ENCODE results near the gene FAM184B. TPM values are rescaled to one million over a fixed set of nuclear protein-coding genes. Genes with fewer than 3 reads are reported as not detected.

FAM184B gene
- polyA plus RNA-seq, 2 of the 4 experiments (the other 2 are of a cell fraction) = not detected

- Histone ChIP-seq H3K27ac (no peak overlapping the region), H3K4me2 (no peak overlapping the region), H3K4me3 (no peak overlapping the region), H3K4me1 (no peaks in the 10 kb centered on the region), H3K9me3 (no peaks in the 10 kb centered on the region)
- POLR2A ChIA-PET = no interaction called here
- ATAC-seq (no peak), FAIRE-seq (no peak), DNase-seq (ENCODE audit: low read depth in 1 of 2, low spot score in 1 of 2) (no peak)
- 41% methylated on average over 8 of the region's 9 CpGs for WGBS (ENCODE audit: missing lambda C conversion rate)
- TF ChIP-seq CEBPB (IDR thresholded peaks at IDR 0.05) (no peak), HMGXB4 (CRISPR knock-in tag; IDR thresholded peaks at IDR 0.05; ENCODE audit: borderline replicate concordance) (no peak)
- CTCF ChIA-PET = interaction anchor here (1.0 to 1.3 kb wide), 2 partner anchors 22 to 210 kb away, joined by 3 read pairs; no protein-coding TSS in a partner anchor
Observed at GRCh38 chr4:17657849-17658248, 123.6 kb downstream of the FAM184B start.

GRCh38 chr4:17657090-17657489, 124.3 kb downstream of the FAM184B start:
- FAIRE-seq (no peak), DNase-seq (ENCODE audit: low read depth in 1 of 2, low spot score in 1 of 2) (no peak), ATAC-seq (no peak)
- no peaks in the 10 kb centered on the region for H3K4me1 ChIP-seq
- no peaks in the 10 kb centered on the region for H3K9me3 ChIP-seq
- WGBS (ENCODE audit: missing lambda C conversion rate) = 14% methylated on average over 1 of the region's 1 CpG
- H3K4me3 ChIP-seq = no peak overlapping the region
- no peak for TF ChIP-seq ESRRA (IDR thresholded peaks at IDR 0.05; ENCODE audit: borderline replicate concordance, low read length)
- no peak for TF ChIP-seq ELK1 (IDR thresholded peaks at IDR 0.05; ENCODE audit: low read depth, low read length)
- TF ChIP-seq HEYL (CRISPR knock-in tag; IDR thresholded peaks at IDR 0.05) = no peak
- TF ChIP-seq TP53 (CRISPR knock-in tag; IDR thresholded peaks at IDR 0.05) = no peak
- TF ChIP-seq FOSL2 (IDR thresholded peaks at IDR 0.05) = no peak
- no peak for TF ChIP-seq FOSL2 (CRISPR knock-in tag; IDR thresholded peaks at IDR 0.05)
- ChIA-PET CTCF (interaction anchor here (1.0 to 1.3 kb wide), 2 partner anchors 21 to 209 kb away, joined by 3 read pairs; no protein-coding TSS in a partner anchor), POLR2A (no interaction called here)
- no peak overlapping the region for H3K27ac ChIP-seq
- H3K4me2 ChIP-seq = no peak overlapping the region

GRCh38 chr4:17654701-17655100, 126.7 kb downstream of the FAM184B start:
- POLR2A ChIA-PET = no interaction called here
- Histone ChIP-seq H3K4me3 (no peak overlapping the region), H3K27ac (no peak overlapping the region), H3K4me2 (no peak overlapping the region), H3K9me3 (no peaks in the 10 kb centered on the region), H3K4me1 (no peaks in the 10 kb centered on the region)
- TF ChIP-seq ZNF302 (CRISPR knock-in tag; IDR thresholded peaks at IDR 0.05) (no peak), JUN (IDR thresholded peaks at IDR 0.05) (no peak), E2F6 (IDR thresholded peaks at IDR 0.05; ENCODE audit: borderline replicate concordance, low read depth) (no peak)
- FAIRE-seq = no peak
- no peak for DNase-seq (ENCODE audit: low read depth in 1 of 2, low spot score in 1 of 2)
- CTCF ChIA-PET = no interaction called here
- WGBS (ENCODE audit: missing lambda C conversion rate) = 58% methylated on average over 8 of the region's 8 CpGs
- no peak for ATAC-seq

- TF ChIP-seq NR3C1 (IDR thresholded peaks at IDR 0.05) = no peak
- 34% methylated on average over 2 of the region's 2 CpGs for WGBS (ENCODE audit: missing lambda C conversion rate)
- POLR2A ChIA-PET = no interaction called here
- H3K4me3 ChIP-seq = no peak overlapping the region
- no peaks in the 10 kb centered on the region for H3K4me1 ChIP-seq
- no peaks in the 10 kb centered on the region for H3K9me3 ChIP-seq
- ATAC-seq = no peak
- H3K4me2 ChIP-seq = no peak overlapping the region
- no peak for FAIRE-seq
- DNase-seq (ENCODE audit: low read depth in 1 of 2, low spot score in 1 of 2) = no peak
- CTCF ChIA-PET = no interaction called here
- H3K27ac ChIP-seq = no peak overlapping the region
Observed at GRCh38 chr4:17650406-17650805, 131.0 kb downstream of the FAM184B start.

- H3K4me2 ChIP-seq = no peak overlapping the region
- H3K9me3 ChIP-seq = no peaks in the 10 kb centered on the region
- DNase-seq (ENCODE audit: low read depth in 1 of 2, low spot score in 1 of 2) (peak in 1 of 2 experiments; percentile 11), ATAC-seq (peak; percentile 63 to 76; a peak in 5 of 6 replicates), FAIRE-seq (no peak)
- CTCF ChIA-PET = no interaction called here
- no peaks in the 10 kb centered on the region for H3K4me1 ChIP-seq
- 41% methylated on average over 5 of the region's 5 CpGs for WGBS (ENCODE audit: missing lambda C conversion rate)
- no peak for TF ChIP-seq TFCP2L1 (CRISPR knock-in tag; IDR thresholded peaks at IDR 0.05)
- no peak for TF ChIP-seq HEYL (CRISPR knock-in tag; IDR thresholded peaks at IDR 0.05)
- TF ChIP-seq RCOR1 (IDR thresholded peaks at IDR 0.05; ENCODE audit: low read depth, low read length) = no peak
- TF ChIP-seq ATOH8 (CRISPR knock-in tag; IDR thresholded peaks at IDR 0.05; ENCODE audit: low read depth) = no peak
- no peak for TF ChIP-seq JUN (IDR thresholded peaks at IDR 0.05)
- TF ChIP-seq CHD4 (IDR thresholded peaks at IDR 0.05; ENCODE audit: borderline replicate concordance) = no peak
- peak; percentile 18 for TF ChIP-seq ZFP36 (IDR thresholded peaks at IDR 0.05; ENCODE audit: borderline replicate concordance, partially characterized antibody)
- H3K27ac ChIP-seq = no peak overlapping the region
- no peak overlapping the region for H3K4me3 ChIP-seq
- POLR2A ChIA-PET = no interaction called here
Observed at GRCh38 chr4:17647927-17648326, 133.5 kb downstream of the FAM184B start.
